ENCODE results near the gene TRMO.
A peak's percentile ranks its signal among the peaks of the same experiment; 100 is the strongest.

The TRMO gene

DNA sequence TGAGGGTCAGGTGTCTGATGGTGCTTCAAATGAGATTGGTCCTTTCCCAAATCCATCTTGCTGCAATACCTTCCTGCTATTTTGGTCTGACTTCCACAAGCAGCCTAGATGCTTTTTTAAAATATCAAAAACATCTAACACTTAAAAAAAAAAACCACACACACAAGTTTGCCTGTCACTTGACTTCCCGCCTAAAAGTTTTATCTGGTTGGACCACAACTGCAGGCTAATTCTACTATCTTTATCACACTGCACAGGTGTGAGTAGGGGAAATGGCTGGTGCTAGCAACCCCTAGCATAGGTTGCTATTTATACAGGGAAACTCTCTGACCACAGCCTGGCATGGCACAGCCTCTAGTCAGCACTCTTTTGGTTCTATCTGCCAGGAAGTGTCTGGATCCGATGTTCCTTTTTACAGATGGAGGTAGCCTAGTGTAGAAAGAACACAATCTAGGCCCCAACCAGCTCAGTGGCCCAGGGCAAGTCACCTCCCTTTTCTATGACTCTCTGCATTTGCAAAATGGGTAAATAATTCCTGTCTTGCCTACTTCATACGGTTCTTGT is 15.9 kb upstream of the TRMO start, which contains the start of gene HEMGN:
TSS of gene HEMGN (minus strand) at position 92 of the 564 bp plus-strand sequence. CDS start at position 56, 36 bp downstream.
- no peak for DNase-seq (ENCODE audit: low read depth in 2 of 2)

GRCh38 chr9:97936998-97937397 is 14.7 kb upstream of the TRMO start:
- no peak for DNase-seq (ENCODE audit: low read depth in 2 of 2)

DNA sequence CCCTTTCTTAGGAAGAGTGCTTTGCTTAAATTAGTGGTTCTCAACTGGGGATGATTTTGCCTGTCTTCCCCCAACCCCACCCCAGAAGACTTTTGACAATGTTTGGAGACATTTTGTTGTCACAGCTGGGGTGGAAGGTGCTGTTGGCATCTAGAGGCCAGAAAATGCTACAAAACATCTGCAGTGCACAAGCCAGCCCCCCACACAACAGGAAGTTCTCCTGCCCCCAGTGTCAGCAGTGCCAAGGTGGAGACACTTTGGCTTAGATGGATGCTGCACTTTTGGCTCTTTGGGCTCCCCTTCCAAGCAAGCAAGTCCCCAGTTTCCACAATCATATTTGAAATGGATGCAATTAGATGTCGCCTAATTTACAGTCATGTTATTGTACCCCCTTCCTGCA is 13.0 kb upstream of the TRMO start:
- no peak for DNase-seq (ENCODE audit: low read depth in 2 of 2)

- DNase-seq (ENCODE audit: low read depth in 2 of 2) = no peak
Measured at GRCh38 chr9:97934321-97935115, 12.2 kb upstream of the TRMO start.

GRCh38 chr9:97933297-97933998 is 11.1 kb upstream of the TRMO start:
- no peak for DNase-seq (ENCODE audit: low read depth in 2 of 2)

GRCh38 chr9:97930972-97931371 is 8.7 kb upstream of the TRMO start:
- no peak for DNase-seq (ENCODE audit: low read depth in 2 of 2)

DNA sequence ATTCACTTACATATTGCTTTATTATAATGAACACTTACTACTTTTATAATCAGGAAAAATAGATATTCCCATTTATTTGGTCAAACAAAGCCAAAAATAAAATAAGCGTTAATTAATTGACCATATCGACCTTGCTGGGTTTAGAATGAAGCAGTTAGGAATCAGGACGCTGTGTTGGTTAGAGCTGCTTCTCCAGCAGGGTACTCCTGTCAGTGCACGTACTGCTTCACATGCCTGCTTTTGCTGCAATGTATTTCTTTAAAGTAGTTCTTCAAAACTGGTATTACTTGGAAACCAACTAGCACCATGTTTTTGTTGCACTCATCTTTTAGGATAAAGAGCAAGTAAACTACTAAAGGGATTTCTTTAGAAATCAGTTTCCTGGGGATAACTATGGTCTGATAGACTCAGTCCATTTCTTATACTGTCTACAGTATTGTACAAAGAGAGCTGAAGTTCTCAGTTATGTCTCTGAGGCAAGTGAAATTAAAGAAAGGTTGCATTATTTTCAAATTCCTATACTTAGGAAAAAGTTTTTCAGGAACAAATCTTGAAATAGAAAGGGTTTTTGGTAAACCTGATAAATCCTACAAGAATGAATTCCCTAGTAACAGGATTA is 6.8 kb upstream of the TRMO start:
- DNase-seq (ENCODE audit: low read depth in 2 of 2) = no peak

DNA sequence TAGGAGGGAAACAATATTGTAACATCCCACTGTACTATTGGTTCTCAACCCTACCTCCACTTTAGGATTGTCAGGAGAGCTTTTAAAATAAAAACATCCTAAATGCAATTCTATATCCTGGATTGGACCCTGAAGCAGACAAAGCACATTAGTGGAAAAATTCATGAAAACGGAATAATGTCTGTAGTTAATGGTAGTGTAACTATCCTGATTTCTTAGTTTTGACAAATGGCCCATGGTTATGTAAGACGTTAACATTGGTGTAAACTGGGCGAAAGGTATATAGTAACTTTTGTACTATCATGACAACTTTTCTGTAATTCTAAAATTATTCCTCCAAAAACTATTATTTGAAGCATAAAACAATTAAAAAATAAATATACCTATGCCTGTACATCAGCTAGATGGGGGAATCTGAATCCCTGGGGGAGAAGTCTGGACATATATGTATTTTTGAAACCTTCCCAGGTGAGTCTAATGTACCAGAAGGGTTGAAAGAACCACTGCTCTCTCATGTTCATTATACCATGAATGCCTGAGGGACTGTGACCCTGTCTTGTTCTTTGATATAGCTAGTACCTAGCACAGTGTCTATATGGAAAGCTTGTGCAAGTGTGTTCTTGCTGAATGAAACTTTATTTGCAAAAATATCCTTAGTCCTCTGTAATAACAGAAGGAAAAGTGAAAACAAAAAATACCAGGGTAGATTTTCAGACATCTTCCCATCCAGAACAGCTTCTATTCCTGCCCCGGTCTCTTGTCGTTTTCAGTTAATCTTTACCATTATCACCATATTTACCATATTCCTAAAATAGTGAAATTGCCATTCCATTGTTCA is 3.4 kb upstream of the TRMO start:
- no peak for DNase-seq (ENCODE audit: low read depth in 2 of 2)

GRCh38 chr9:97924386-97924785 is 2.1 kb upstream of the TRMO start:
- no peak for DNase-seq (ENCODE audit: low read depth in 2 of 2)

DNA sequence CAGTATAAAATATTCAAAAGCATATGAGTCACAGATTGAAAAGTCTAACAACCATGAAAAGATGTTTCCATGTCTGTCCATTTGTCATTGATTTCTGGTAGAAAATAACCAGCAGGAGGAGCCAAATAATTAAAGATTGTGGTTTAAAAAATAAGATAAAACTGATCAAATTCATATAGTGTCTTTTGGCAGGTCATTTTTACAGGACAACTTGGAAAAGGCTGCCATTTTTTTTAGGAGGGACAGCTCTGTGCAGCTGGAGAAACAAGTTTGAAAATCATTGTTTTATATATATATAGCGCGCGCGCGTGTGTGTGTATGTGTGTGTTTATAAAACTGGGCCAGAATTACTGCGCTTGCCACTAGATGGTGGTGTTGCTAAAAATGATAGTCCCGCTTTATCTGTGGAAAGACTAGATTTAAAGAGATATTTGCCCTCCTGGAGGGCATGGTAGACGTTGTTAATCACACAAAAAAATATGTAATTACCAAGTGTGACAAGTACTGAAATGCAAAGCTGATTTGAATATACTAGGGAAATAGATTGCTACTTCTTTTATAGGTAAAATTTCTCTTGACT is 1.3 kb upstream of the TRMO start:
- peak in 1 of 2 donors; percentile 52 for DNase-seq (ENCODE audit: low read depth in 2 of 2)

- no peak for DNase-seq (ENCODE audit: low read depth in 2 of 2)
Measured at GRCh38 chr9:97919217-97919813, 3.0 kb downstream of the TRMO start.

- no peak for DNase-seq (ENCODE audit: low read depth in 2 of 2)
Measured at GRCh38 chr9:97918611-97919010, 3.7 kb downstream of the TRMO start.

DNA sequence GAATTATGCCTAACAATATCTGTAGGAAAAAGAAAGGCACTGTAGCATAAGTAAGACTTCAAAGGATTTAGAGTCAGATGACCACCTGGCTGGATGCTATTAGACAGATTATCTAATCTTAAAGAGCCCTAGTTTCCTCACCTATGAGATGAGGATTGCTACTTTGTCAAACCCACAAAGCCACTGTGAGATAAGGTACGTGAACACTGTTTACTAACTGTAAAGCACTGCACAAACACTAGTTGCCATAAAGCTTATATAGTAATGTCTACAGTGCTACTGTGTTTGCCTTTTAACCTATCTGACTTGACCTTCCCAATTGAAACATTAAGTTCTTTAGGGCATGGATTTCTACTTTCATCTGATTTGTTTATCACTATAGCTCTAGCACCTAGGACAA is 10.3 kb downstream of the TRMO start:
- no peak for DNase-seq (ENCODE audit: low read depth in 2 of 2)

- no peak for DNase-seq (ENCODE audit: low read depth in 2 of 2)
Measured at GRCh38 chr9:97911528-97911927, 10.8 kb downstream of the TRMO start.

DNA sequence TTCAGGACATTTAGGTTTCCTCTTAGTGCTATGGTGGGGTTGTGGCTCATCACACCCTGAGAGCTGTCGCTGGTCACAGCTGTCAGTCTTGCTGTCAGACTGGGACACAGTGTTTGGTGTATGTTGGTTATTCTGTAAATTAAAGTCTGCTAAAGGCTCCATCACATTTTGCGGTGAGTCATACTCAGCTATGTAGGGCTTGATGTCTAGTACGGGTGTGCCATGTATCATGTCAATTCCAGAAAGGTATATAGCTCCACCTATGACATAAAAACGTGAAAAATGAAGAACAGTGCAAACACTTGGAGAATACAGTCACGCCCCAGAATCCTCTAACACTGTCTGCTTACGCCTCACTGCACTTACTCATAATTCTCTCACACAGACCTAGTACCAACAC is 11.9 kb downstream of the TRMO start:
- no peak for DNase-seq (ENCODE audit: low read depth in 2 of 2)

DNA sequence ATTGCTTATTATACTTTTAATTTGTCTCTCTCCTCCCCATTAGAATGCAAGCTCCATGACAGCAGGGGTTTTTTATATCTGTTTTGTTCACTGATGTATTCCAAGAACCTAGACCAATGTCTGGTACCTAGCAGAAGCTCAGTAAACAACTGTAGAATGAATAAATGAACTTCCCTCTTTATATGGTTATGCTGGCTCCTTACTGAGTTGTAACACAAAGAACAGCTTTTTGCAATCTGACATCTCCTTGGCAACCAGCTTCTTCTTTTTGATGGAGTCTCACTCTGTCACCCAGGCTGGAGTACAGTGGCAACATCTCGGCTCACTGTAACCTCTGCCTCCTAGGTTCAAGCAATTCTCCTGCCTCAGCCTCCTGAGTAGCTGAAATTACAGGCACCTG is 13.6 kb downstream of the TRMO start:
- DNase-seq (ENCODE audit: low read depth in 2 of 2) = no peak

DNA sequence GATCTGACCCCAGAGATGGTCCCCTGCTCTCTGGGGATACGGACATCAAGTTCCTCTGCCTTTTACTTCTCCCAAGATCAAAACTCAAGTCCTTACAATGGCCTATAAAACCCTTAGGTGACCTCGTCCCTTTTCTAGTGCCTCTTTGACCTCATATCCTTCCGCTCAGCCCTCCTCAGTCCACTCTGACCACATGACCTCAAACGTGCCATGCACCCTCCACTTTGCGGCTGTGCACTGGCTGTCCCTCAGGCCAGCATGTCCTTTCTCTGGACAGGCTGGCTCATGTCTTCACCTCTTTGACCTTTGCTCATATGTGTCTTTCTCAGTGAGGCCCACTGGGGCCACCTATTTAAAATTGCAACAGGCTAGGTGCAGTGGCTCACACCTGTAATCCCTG is 14.7 kb downstream of the TRMO start:
- DNase-seq (ENCODE audit: low read depth in 2 of 2) = no peak

DNA sequence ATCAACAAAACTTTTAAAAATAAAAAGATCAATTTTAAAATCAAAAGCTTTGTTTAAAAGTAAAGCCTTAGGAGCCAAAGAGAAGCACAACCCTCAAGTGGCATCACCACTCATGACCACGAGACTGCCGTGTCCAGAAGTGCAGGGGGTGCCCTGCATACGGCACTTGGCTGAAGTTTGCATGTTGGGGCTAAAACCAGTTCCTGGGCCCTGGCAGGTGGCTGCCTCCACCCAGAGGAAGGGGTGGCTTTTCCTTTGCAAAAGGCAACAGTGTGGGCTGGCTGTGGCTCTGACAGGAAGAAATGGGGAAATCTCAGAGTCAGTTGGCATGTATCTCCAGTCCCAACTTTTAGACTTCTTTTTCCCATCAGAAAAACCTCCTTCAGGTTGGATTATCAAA is 15.3 kb downstream of the TRMO start:
- no peak for DNase-seq (ENCODE audit: low read depth in 2 of 2)

DNA sequence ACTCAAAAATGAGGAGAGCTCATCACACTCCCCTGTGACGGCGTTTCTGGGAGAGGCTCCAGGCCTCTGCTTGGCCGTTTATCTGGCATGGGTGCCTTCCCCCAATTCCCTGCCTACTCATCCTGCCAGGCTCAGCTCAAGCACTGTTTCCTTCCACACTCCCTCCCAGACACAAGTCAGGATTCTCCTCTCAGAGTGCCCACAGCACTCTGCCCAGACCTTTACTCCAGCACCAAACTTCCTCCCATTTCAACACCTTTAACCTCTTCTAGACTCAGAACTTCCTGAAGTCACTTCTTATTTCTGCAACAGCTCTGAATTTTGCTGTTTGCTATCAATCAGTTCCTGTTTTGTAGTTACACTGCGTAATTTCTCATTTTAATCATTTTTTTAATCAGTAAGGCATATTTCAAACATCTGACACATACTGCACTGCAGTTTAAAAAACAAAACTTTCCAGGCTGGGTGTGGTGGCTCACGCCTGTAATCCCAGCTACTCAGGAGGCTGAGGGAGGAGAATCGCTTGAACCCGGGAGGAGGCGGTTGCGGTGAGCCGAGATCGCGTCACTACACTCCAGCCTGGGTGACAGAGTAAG is 16.0 kb downstream of the TRMO start:
- DNase-seq (ENCODE audit: low read depth in 2 of 2) = no peak

- no peak for DNase-seq (ENCODE audit: low read depth in 2 of 2)
Measured at GRCh38 chr9:97905228-97905627, 17.1 kb downstream of the TRMO start.
